D721Med (cell line): ENCODE measurements around the gene GNG7.

Experiments
- DNase-seq: peaks from one replicate; pipeline ENCODE4 v3.0.0; 2011; ENCODE audit warnings: low spot score; ENCODE audit not compliant: insufficient read length
- FAIRE-seq: peaks from 2 replicates; lab custom pipeline; 2011; peaks lifted over from hg19 to GRCh38; lab: Jason Lieb, UNC
- CTCF ChIP-seq: IDR thresholded peaks from 2 replicates; pipeline ENCODE4 v1.5.1; 2012; ENCODE audit warnings: mild to moderate bottlenecking, control low read depth; ENCODE audit not compliant: insufficient read depth; ENCODE audit errors: missing control alignments

The GNG7 gene

GRCh38 chr19:2616741-2617392 lies 85.6 kb downstream of the GNG7 start:
- FAIRE-seq (no peak), DNase-seq (no peak)
- no peak for TF ChIP-seq CTCF

- no peak for FAIRE-seq
- TF ChIP-seq CTCF = no peak
- DNase-seq = no peak
These were observed 86.7 kb downstream of the GNG7 start for GRCh38 chr19:2615782-2616181.

GRCh38 chr19:2613507-2614295 lies 88.8 kb downstream of the GNG7 start:
- DNase-seq (no peak), FAIRE-seq (no peak)
- TF ChIP-seq CTCF = peak; percentile 62

- DNase-seq (no peak), FAIRE-seq (no peak)
- no peak for TF ChIP-seq CTCF
These were observed 89.8 kb downstream of the GNG7 start for GRCh38 chr19:2612619-2613249.

GRCh38 chr19:2611483-2612464 lies 90.7 kb downstream of the GNG7 start:
- TF ChIP-seq CTCF = no peak
- FAIRE-seq = no peak
- no peak for DNase-seq

GRCh38 chr19:2610637-2611482 lies 91.6 kb downstream of the GNG7 start:
- FAIRE-seq = no peak
- TF ChIP-seq CTCF = peak; percentile 83
- peak; percentile 72 for DNase-seq
